GM19099 (cell line): ENCODE results near the gene APPL2.

Experiments
- POLR2A ChIP-seq: IDR thresholded peaks from 3 replicates; pipeline ENCODE4 v1.6.1; 2011; ENCODE audit warnings: low read depth; ENCODE audit not compliant: insufficient read length; ENCODE audit errors: extremely low read depth

The APPL2 gene

GRCh38 chr12:105214670-105215375, 21.2 kb downstream of the APPL2 start:
- no peak for TF ChIP-seq POLR2A

- TF ChIP-seq POLR2A = no peak
These were observed 21.8 kb downstream of the APPL2 start for GRCh38 chr12:105214148-105214547.

GRCh38 chr12:105212438-105212837, 23.5 kb downstream of the APPL2 start:
- TF ChIP-seq POLR2A = no peak

- TF ChIP-seq POLR2A = no peak
These were observed 26.9 kb downstream of the APPL2 start for GRCh38 chr12:105209091-105209490.

- no peak for TF ChIP-seq POLR2A
These were observed 29.1 kb downstream of the APPL2 start for GRCh38 chr12:105206686-105207374.

GRCh38 chr12:105205322-105206048, 30.5 kb downstream of the APPL2 start:
- no peak for TF ChIP-seq POLR2A

- no peak for TF ChIP-seq POLR2A
These were observed 31.1 kb downstream of the APPL2 start for GRCh38 chr12:105204916-105205315.

- TF ChIP-seq POLR2A = no peak
These were observed 31.8 kb downstream of the APPL2 start for GRCh38 chr12:105204127-105204526.

- no peak for TF ChIP-seq POLR2A
These were observed 33.8 kb downstream of the APPL2 start for GRCh38 chr12:105202202-105202601.

- no peak for TF ChIP-seq POLR2A
These were observed 34.7 kb downstream of the APPL2 start for GRCh38 chr12:105201299-105201698.

- no peak for TF ChIP-seq POLR2A
These were observed 35.6 kb downstream of the APPL2 start for GRCh38 chr12:105200385-105200784.

GRCh38 chr12:105198961-105199360, 37.0 kb downstream of the APPL2 start:
- no peak for TF ChIP-seq POLR2A

GRCh38 chr12:105196090-105196489, 39.9 kb downstream of the APPL2 start:
- no peak for TF ChIP-seq POLR2A

- no peak for TF ChIP-seq POLR2A
These were observed 41.0 kb downstream of the APPL2 start for GRCh38 chr12:105194947-105195346.

GRCh38 chr12:105192624-105193225, 43.2 kb downstream of the APPL2 start:
- no peak for TF ChIP-seq POLR2A
